Activated CD4-positive, alpha-beta T cell treated with anti-CD3 and anti-CD28 coated beads, Interleukin-2, amount 50 U/mL, for 1 hour (primary cell): ENCODE measurements around the gene MXD4.
"Not testable (repeated sequence)": the region's sequence is repeated elsewhere in the genome, so short reads cannot be mapped to it uniquely, and the experiment has no call there.

Experiments used
- DNase-seq: peaks from one replicate; pipeline ENCODE4 v3.0.0-alpha.2; 2020

The MXD4 gene

GRCh38 chr4:2249526-2250356, 12.2 kb downstream of the MXD4 start:
- DNase-seq = no peak

GRCh38 chr4:2248821-2249261, 13.1 kb downstream of the MXD4 start:
- no peak for DNase-seq

GRCh38 chr4:2248044-2248780, 13.7 kb downstream of the MXD4 start:
- DNase-seq = no peak

GRCh38 chr4:2247128-2248043, 14.5 kb downstream of the MXD4 start:
- DNase-seq = no peak

GRCh38 chr4:2246384-2247127, 15.4 kb downstream of the MXD4 start:
- no peak for DNase-seq

- DNase-seq = no peak
Observed at GRCh38 chr4:2245787-2246275, 16.1 kb downstream of the MXD4 start.

- no peak for DNase-seq
Observed at GRCh38 chr4:2245057-2245786, 16.7 kb downstream of the MXD4 start.

- no peak for DNase-seq
Observed at GRCh38 chr4:2243681-2244380, 18.1 kb downstream of the MXD4 start.

- peak; percentile 99 for DNase-seq
Observed at GRCh38 chr4:2241410-2242353, 20.2 kb downstream of the MXD4 start, which contains the start of the genes HAUS3 and POLN. HAUS3 (minus strand) TSS chr4:2242121; CDS start chr4:2240946, 1,175 bp downstream. POLN (minus strand) TSS chr4:2242121; CDS start chr4:2229231, 12,890 bp downstream.

GRCh38 chr4:2241003-2241402, 20.9 kb downstream of the MXD4 start:
- DNase-seq = no peak

- DNase-seq = no peak
Observed at GRCh38 chr4:2236944-2237666, 24.8 kb downstream of the MXD4 start.

GRCh38 chr4:2231082-2231481, 30.8 kb downstream of the MXD4 start:
- no peak for DNase-seq

- no peak for DNase-seq
Observed at GRCh38 chr4:2226261-2226660, 35.6 kb downstream of the MXD4 start.

- DNase-seq = no peak
Observed at GRCh38 chr4:2222838-2223237, 39.1 kb downstream of the MXD4 start.

- not testable (repeated sequence) for DNase-seq
Observed at GRCh38 chr4:2221378-2221777, 40.5 kb downstream of the MXD4 start.

GRCh38 chr4:2220016-2220630, 41.8 kb downstream of the MXD4 start:
- peak; percentile 83 for DNase-seq

- no peak for DNase-seq
Observed at GRCh38 chr4:2219233-2219760, 42.6 kb downstream of the MXD4 start.

GRCh38 chr4:2218436-2218835, 43.5 kb downstream of the MXD4 start:
- no peak for DNase-seq
